ENCODE data around the gene MYO9B.

GRCh38 chr19:17081672-17082630 is 6.4 kb downstream of the MYO9B start:
- TF ChIP-seq CTCF (conservative IDR thresholded peaks at IDR 0.05; ENCODE audit: low read length) (no peak), EZH2phosphoT487 (IDR thresholded peaks at IDR 0.05; ENCODE audit: borderline replicate concordance) (no peak)
